ENCODE measurements around the gene UBE2D4.

GRCh38 chr7:43878867-43879266, 47.4 kb upstream of the UBE2D4 start:
- TF ChIP-seq CTCF (conservative IDR thresholded peaks at IDR 0.05 in 1 of 2, IDR thresholded peaks at IDR 0.05 in 1 of 2; ENCODE audit: low read depth in 1 of 2, low read length in 2 of 2) (no peak), EZH2 (IDR thresholded peaks at IDR 0.05; ENCODE audit: low read length, missing control alignments) (no peak)
